ENCODE data around the gene PSTPIP2.

Gene PSTPIP2

GRCh38 chr18:45940724-45941123 is 131.3 kb downstream of the PSTPIP2 start:
- no peak for FAIRE-seq
- TF ChIP-seq TAF1 (IDR thresholded peaks at IDR 0.05; ENCODE audit: borderline replicate concordance, low read depth, low read length) (no peak), POLR2A (IDR thresholded peaks at IDR 0.05; ENCODE audit: low read depth, low read length) (no peak), POLR2AphosphoS5 (IDR thresholded peaks at IDR 0.05; ENCODE audit: low read depth, low read length) (no peak)
- DNase-seq (ENCODE audit: insufficient read length) = no peak

- TF ChIP-seq POLR2A (IDR thresholded peaks at IDR 0.05; ENCODE audit: low read depth, low read length) = no peak
- no peak for TF ChIP-seq POLR2AphosphoS5 (IDR thresholded peaks at IDR 0.05; ENCODE audit: low read depth, low read length)
- no peak for TF ChIP-seq TAF1 (IDR thresholded peaks at IDR 0.05; ENCODE audit: borderline replicate concordance, low read depth, low read length)
- no peak for FAIRE-seq
- no peak for DNase-seq (ENCODE audit: insufficient read length)
Measured at GRCh38 chr18:45939236-45939635, 132.8 kb downstream of the PSTPIP2 start.

GRCh38 chr18:45938488-45938935 is 133.5 kb downstream of the PSTPIP2 start:
- TF ChIP-seq POLR2AphosphoS5 (IDR thresholded peaks at IDR 0.05; ENCODE audit: low read depth, low read length) (no peak), TAF1 (IDR thresholded peaks at IDR 0.05; ENCODE audit: borderline replicate concordance, low read depth, low read length) (no peak), POLR2A (IDR thresholded peaks at IDR 0.05; ENCODE audit: low read depth, low read length) (no peak)
- DNase-seq (ENCODE audit: insufficient read length) = no peak
- no peak for FAIRE-seq

GRCh38 chr18:45935591-45936335 is 136.3 kb downstream of the PSTPIP2 start:
- FAIRE-seq (no peak), DNase-seq (ENCODE audit: insufficient read length) (no peak)
- TF ChIP-seq TAF1 (IDR thresholded peaks at IDR 0.05; ENCODE audit: borderline replicate concordance, low read depth, low read length) (no peak), POLR2A (IDR thresholded peaks at IDR 0.05; ENCODE audit: low read depth, low read length) (no peak), POLR2AphosphoS5 (IDR thresholded peaks at IDR 0.05; ENCODE audit: low read depth, low read length) (no peak)
